GM21528 (cell line): ENCODE results near the gene TTLL13.
"Not testable (repeated sequence)": the region's sequence is repeated elsewhere in the genome, so short reads cannot be mapped to it uniquely, and the experiment has no call there.

Experiments used
- ATAC-seq: cut with Tn5 transposase; IDR thresholded peaks from one replicate; pipeline ENCODE4 v1.9.1; 2021; ENCODE audit warnings: mild to moderate bottlenecking, moderate library complexity; ENCODE audit not compliant: unreplicated experiment, low FRiP score

The TTLL13 gene

GRCh38 chr15:90233387-90234095 is 15.8 kb upstream of the TTLL13 start, which contains the start of gene CIB1:
Gene CIB1 (minus strand): TSS chr15:90233941. CDS start chr15:90233885, 56 bp downstream.
- peak; percentile 88 for ATAC-seq

GRCh38 chr15:90234096-90234988 is 15.0 kb upstream of the TTLL13 start, which contains the start of gene GDPGP1:
Gene GDPGP1 (plus strand): TSS chr15:90234209. CDS start chr15:90240909, 6,700 bp downstream.
- ATAC-seq = peak; percentile 63

- ATAC-seq = no peak
Measured at GRCh38 chr15:90239371-90239770, 10.0 kb upstream of the TTLL13 start.

GRCh38 chr15:90240856-90241255 is 8.5 kb upstream of the TTLL13 start:
- no peak for ATAC-seq

GRCh38 chr15:90241343-90242192 is 7.8 kb upstream of the TTLL13 start:
- no peak for ATAC-seq

- no peak for ATAC-seq
Measured at GRCh38 chr15:90243943-90244639, 5.3 kb upstream of the TTLL13 start.

- no peak for ATAC-seq
Measured at GRCh38 chr15:90248789-90249202, 560 bp upstream of the TTLL13 start.

GRCh38 chr15:90257776-90258175 is 8.4 kb downstream of the TTLL13 start:
- no peak for ATAC-seq

GRCh38 chr15:90259524-90259923 is 10.2 kb downstream of the TTLL13 start:
- ATAC-seq = peak; percentile 71

- not testable (repeated sequence) for ATAC-seq
Measured at GRCh38 chr15:90260731-90261130, 11.4 kb downstream of the TTLL13 start.

- no peak for ATAC-seq
Measured at GRCh38 chr15:90261811-90262210, 12.5 kb downstream of the TTLL13 start.

GRCh38 chr15:90262426-90262825 is 13.1 kb downstream of the TTLL13 start:
- no peak for ATAC-seq

GRCh38 chr15:90264671-90265070 is 15.3 kb downstream of the TTLL13 start:
- ATAC-seq = no peak

GRCh38 chr15:90265271-90266060 is 16.1 kb downstream of the TTLL13 start, which contains the start of gene NGRN:
Gene NGRN (plus strand): TSS chr15:90265672. CDS start chr15:90265713, 41 bp downstream.
- peak; percentile 91 for ATAC-seq

- ATAC-seq = peak; percentile 27
Measured at GRCh38 chr15:90266061-90266431, 16.7 kb downstream of the TTLL13 start.

GRCh38 chr15:90266485-90266884 is 17.1 kb downstream of the TTLL13 start:
- ATAC-seq = no peak

GRCh38 chr15:90268415-90268814 is 19.1 kb downstream of the TTLL13 start:
- no peak for ATAC-seq

- ATAC-seq = no peak
Measured at GRCh38 chr15:90270502-90271150, 21.3 kb downstream of the TTLL13 start.
